HG02798 (cell line): ENCODE results near the gene ADM2.
"Not testable (repeated sequence)": the region's sequence is repeated elsewhere in the genome, so short reads cannot be mapped to it uniquely, and the experiment has no call there.

Experiments
- ATAC-seq: cut with Tn5 transposase; IDR thresholded peaks from one replicate; pipeline ENCODE4 v1.9.1; 2021; ENCODE audit warnings: mild to moderate bottlenecking; ENCODE audit not compliant: unreplicated experiment, poor library complexity

The ADM2 gene

GRCh38 chr22:50481440-50482106, at the start of gene ADM2:
Gene ADM2, plus strand, starts transcription at chr22:50481543. Its CDS starts 305 bp downstream, at chr22:50481848.
- ATAC-seq = no peak

- no peak for ATAC-seq
These were observed 49.0 kb upstream of the ADM2 start for GRCh38 chr22:50432131-50432876.

- ATAC-seq = not testable (repeated sequence)
These were observed 48.3 kb upstream of the ADM2 start for GRCh38 chr22:50432877-50433510.

- no peak for ATAC-seq
These were observed 46.5 kb upstream of the ADM2 start for GRCh38 chr22:50434849-50435248.

GRCh38 chr22:50435291-50436014, 45.9 kb upstream of the ADM2 start:
- ATAC-seq = no peak

GRCh38 chr22:50436015-50436830, 45.1 kb upstream of the ADM2 start:
- ATAC-seq = no peak

GRCh38 chr22:50436841-50437341, 44.5 kb upstream of the ADM2 start:
- ATAC-seq = no peak

- no peak for ATAC-seq
These were observed 43.6 kb upstream of the ADM2 start for GRCh38 chr22:50437511-50438304.

- ATAC-seq = no peak
These were observed 42.8 kb upstream of the ADM2 start for GRCh38 chr22:50438305-50439275.

GRCh38 chr22:50439314-50439870, 42.0 kb upstream of the ADM2 start:
- ATAC-seq = no peak

- no peak for ATAC-seq
These were observed 41.4 kb upstream of the ADM2 start for GRCh38 chr22:50439871-50440331.

GRCh38 chr22:50440544-50441249, 40.6 kb upstream of the ADM2 start:
- no peak for ATAC-seq

- no peak for ATAC-seq
These were observed 39.8 kb upstream of the ADM2 start for GRCh38 chr22:50441428-50441993.

- ATAC-seq = no peak
These were observed 38.1 kb upstream of the ADM2 start for GRCh38 chr22:50443197-50443596.

- no peak for ATAC-seq
These were observed 37.3 kb upstream of the ADM2 start for GRCh38 chr22:50443801-50444625.

- no peak for ATAC-seq
These were observed 36.7 kb upstream of the ADM2 start for GRCh38 chr22:50444663-50445062.
